ENCODE measurements around the gene UBAP2L. TPM values are rescaled to one million over a fixed set of nuclear protein-coding genes. Genes with fewer than 3 reads are reported as not detected.

Gene UBAP2L
- total RNA-seq, 4 donors from 2014 or later: 46.0 to 74.6 (median 59.4) TPM

DNA sequence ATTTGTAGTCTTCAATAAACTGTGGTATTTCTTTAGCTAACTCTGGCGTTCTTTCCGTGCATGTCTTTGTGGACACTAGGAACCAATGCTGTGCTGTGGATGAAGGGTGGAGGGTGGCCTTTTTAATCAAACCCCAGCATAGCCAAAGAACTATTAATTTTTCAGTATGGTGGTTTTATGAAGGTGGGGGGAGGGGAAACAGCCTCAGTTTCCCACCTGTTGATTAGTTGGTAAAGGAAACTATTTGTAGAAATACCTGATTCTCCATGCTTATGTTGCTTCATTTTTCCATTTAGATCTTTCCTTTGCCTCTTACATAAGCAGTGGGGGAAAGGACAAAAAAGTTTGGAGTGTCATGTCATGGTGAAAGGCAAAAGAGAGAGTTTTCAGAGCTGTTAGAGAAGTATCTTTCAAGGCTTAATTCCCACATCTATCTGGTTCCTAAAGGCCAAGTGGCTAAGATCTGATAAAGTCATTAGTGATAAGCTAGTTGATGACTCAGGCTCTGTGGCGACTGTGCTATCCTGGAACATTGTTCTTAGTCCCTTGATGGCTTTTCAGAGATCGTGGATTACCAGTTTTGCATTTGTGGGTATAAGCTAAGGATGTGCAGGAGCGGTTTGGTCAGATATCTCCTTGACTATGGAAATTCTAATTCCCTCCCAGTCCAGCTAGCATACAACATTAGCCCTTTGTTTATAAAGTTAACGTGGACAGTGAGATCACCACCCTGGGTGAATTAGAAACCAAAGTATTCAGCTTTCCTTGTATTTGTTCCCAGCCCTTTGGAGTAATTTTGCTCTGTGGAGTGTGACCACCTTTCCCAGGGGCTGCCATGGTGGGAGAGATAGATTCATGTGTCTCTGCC lies 42.9 kb downstream of the UBAP2L start:
- H3K4me3 ChIP-seq (ENCODE audit: low read depth, poor library complexity, severe bottlenecking): no peak overlapping the region
- no peak for TF ChIP-seq POLR2A (IDR thresholded peaks at IDR 0.05)
- TF ChIP-seq, protein P1, sequence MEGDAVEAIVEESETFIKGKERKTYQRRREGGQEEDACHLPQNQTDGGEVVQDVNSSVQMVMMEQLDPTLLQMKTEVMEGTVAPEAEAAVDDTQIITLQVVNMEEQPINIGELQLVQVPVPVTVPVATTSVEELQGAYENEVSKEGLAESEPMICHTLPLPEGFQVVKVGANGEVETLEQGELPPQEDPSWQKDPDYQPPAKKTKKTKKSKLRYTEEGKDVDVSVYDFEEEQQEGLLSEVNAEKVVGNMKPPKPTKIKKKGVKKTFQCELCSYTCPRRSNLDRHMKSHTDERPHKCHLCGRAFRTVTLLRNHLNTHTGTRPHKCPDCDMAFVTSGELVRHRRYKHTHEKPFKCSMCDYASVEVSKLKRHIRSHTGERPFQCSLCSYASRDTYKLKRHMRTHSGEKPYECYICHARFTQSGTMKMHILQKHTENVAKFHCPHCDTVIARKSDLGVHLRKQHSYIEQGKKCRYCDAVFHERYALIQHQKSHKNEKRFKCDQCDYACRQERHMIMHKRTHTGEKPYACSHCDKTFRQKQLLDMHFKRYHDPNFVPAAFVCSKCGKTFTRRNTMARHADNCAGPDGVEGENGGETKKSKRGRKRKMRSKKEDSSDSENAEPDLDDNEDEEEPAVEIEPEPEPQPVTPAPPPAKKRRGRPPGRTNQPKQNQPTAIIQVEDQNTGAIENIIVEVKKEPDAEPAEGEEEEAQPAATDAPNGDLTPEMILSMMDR (IDR thresholded peaks at IDR 0.05): no peak
- no peak for DNase-seq (ENCODE audit: low spot score in 2 of 2)
- WGBS, 2 donors: 66 to 70% methylated on average over 6 of the region's 6 CpGs
- intact Hi-C loops (cut with DNase I; ENCODE audit: low total_unique reads): loop anchor here (10.0 kb wide), 1 partner anchor 79 kb away; no protein-coding TSS in a partner anchor

DNA sequence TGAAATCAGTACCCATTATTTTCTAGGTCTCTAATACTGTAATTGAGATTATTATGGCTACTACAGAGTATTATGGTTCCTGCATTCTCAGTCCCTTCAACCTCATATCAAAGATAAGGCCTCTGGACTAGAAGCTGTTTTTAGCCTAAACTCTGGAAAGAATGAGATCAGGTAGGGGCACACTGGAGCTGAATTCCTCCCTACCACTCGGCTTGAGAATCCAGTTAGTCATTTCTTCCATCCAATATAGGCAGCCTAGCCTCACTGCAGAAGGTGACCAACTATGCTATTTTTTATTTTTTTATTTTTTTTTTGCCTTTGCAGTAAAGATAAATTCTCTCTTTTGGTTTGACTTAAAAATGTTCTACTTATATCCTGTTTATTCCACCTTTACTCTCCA lies 43.7 kb downstream of the UBAP2L start:
- DNase-seq (ENCODE audit: low spot score in 2 of 2): no peak
- TF ChIP-seq POLR2A (IDR thresholded peaks at IDR 0.05): no peak
- TF ChIP-seq, protein P1 (IDR thresholded peaks at IDR 0.05): no peak
- no peak overlapping the region for H3K4me3 ChIP-seq (ENCODE audit: low read depth, poor library complexity, severe bottlenecking)
- 53 to 71% methylated on average over 1 of the region's 1 CpG for WGBS, 2 donors
- intact Hi-C loops (cut with DNase I; ENCODE audit: low total_unique reads): loop anchor here (10.0 kb wide), 1 partner anchor 80 kb away; no protein-coding TSS in a partner anchor

DNA sequence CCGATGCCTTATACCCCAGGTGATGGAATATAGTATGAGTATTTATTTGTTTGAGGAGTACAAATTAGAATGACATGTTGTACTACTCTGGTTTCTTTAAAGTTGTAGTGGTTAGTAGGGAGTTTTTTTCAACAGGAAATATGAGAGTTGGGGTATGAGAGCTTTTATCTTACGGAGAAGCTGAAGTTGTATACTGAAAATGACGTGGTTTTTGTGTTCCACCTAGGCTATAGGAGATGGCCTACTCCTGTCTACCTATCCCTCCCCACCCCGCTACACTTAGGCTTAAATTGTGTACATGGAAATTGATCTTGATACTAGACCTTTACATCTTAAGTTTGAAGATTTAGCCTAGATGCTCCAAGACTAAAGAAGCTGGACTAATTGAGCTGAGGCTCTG lies 44.8 kb downstream of the UBAP2L start:
- intact Hi-C loops (cut with DNase I; ENCODE audit: low total_unique reads): loop anchor here (10.0 kb wide), 1 partner anchor 81 kb away; no protein-coding TSS in a partner anchor
- no peak for DNase-seq (ENCODE audit: low spot score in 2 of 2)

DNA sequence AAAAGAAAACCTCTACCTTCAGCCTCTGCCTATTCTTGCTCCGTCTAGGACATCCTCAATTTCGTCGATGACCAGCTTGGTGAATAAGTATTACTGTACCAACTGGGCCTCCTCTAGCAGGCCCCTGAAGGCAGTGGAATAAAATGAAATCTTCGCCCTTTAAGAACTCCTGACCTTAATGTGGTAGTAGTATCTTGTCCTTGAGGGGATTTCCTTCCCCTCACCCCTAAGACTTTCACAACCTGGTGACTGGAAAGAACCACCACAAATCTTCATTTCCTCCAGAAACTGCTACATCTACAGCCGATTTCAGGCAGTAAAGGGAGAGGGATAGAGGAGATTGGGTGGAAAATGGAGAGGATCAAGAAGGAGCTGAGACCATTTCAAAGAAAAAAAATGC lies 50.1 kb downstream of the UBAP2L start:
- H3K4me3 ChIP-seq (ENCODE audit: low read depth, poor library complexity, severe bottlenecking): no peak overlapping the region
- intact Hi-C loops (cut with DNase I; ENCODE audit: low total_unique reads): no loop called here
- 87 to 91% methylated on average over 5 of the region's 5 CpGs for WGBS, 2 donors
- TF ChIP-seq, protein P1 (IDR thresholded peaks at IDR 0.05): no peak
- no peak for TF ChIP-seq POLR2A (IDR thresholded peaks at IDR 0.05)
- no peak for DNase-seq (ENCODE audit: low spot score in 2 of 2)

More for the DNA sequence above, 44.8 kb downstream of the UBAP2L start:
- 68 to 77% methylated on average over 4 of the region's 4 CpGs for WGBS, 2 donors
- TF ChIP-seq, protein P1 (IDR thresholded peaks at IDR 0.05): no peak
- no peak for TF ChIP-seq POLR2A (IDR thresholded peaks at IDR 0.05)
- H3K4me3 ChIP-seq (ENCODE audit: low read depth, poor library complexity, severe bottlenecking): no peak overlapping the region

DNA sequence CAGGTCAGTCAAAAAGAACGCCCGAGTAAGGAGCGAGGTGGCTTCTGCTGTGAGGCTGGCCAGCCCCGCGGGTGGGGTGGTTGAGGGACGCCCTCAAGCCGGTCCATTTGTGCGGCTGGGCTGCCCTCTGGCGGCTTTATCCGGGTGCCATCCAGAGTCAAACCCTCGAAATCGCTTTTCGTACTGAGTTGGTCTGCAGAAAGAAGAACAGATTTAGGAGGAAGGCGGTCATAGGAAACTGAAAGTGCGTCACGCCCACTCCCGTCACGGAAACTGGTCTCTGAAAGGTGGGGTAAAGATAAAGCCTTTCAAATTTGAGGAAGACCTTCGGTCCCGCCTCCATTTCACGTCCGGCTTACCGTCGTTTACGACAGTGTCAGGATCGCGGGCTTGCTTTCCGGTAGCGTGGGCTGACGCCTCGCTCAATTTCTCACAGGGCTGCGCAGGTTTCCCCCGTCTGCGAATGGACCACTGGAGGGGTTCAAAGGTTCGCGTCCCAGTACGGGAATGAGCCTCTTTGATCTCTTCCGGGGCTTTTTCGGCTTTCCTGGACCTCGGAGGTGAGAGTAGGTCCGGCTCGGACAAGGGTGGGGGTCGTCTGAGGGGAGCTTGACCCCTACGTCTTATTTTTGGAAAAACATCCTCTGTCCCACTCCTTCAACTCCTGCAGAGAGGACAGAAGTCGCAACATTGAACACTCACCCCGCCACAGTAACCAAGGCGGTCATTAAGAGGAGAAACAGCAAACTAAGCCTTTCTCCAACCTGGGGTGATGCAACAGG lies 51.7 kb downstream of the UBAP2L start, which contains the start of gene HAX1:
HAX1 (plus strand) TSS at position 413 of the 782 bp plus-strand sequence; CDS start at position 508, 95 bp downstream.
- H3K4me3 ChIP-seq (ENCODE audit: low read depth, poor library complexity, severe bottlenecking): peak within 1 kb of the TSS; percentile 77
- intact Hi-C loops (cut with DNase I; ENCODE audit: low total_unique reads): no loop called here
- peak in 1 of 2 donors; percentile 64 for TF ChIP-seq POLR2A (IDR thresholded peaks at IDR 0.05)
- TF ChIP-seq, protein P1 (IDR thresholded peaks at IDR 0.05): peak in 1 of 3 donors; percentile 73
- 0% methylated on average over 42 to 47 of the region's 47 CpGs for WGBS, 2 donors
- DNase-seq (ENCODE audit: low spot score in 2 of 2): peak; percentile 95 to 98

Data from lower leg skin (tissue), 4 donors.